ENCODE results near the gene RIT2.

- TF ChIP-seq CTCF (IDR thresholded peaks at IDR 0.05) = no peak
- TF ChIP-seq MAX (IDR thresholded peaks at IDR 0.05; ENCODE audit: low read depth) = no peak
- no peak for TF ChIP-seq SMC3 (IDR thresholded peaks at IDR 0.05; ENCODE audit: low read depth, low read length)
- TF ChIP-seq POLR2AphosphoS5 (IDR thresholded peaks at IDR 0.05; ENCODE audit: low read depth, low read length) = no peak
- TF ChIP-seq FOXM1 (IDR thresholded peaks at IDR 0.05; ENCODE audit: low read depth) = no peak
- TF ChIP-seq TAF1 (IDR thresholded peaks at IDR 0.05; ENCODE audit: borderline replicate concordance, low read depth, low read length) = no peak
- no peak for TF ChIP-seq REST (IDR thresholded peaks at IDR 0.05; ENCODE audit: low read depth, low read length)
- TF ChIP-seq NRF1 (IDR thresholded peaks at IDR 0.05; ENCODE audit: low read depth, low read length) = no peak
- no peak for TF ChIP-seq RAD21 (IDR thresholded peaks at IDR 0.05; ENCODE audit: low read length)
- no peak for TF ChIP-seq CHD2 (IDR thresholded peaks at IDR 0.05; ENCODE audit: low read length, partially characterized antibody)
- no peak for TF ChIP-seq ZBTB33 (IDR thresholded peaks at IDR 0.05; ENCODE audit: borderline replicate concordance, low read depth)
These were observed 286.6 kb downstream of the RIT2 start for GRCh38 chr18:42828881-42829280.
